Measurements from ENCODE around the gene GPR62. TPM values are rescaled to one million over a fixed set of nuclear protein-coding genes. Genes with fewer than 3 reads are reported as not detected.

The GPR62 gene
- total and polyA plus RNA-seq, 2 donors (not counting 3 experiments of a cell fraction or from before 2014, with no cell fraction given), result 0.04 to 0.15 TPM

GRCh38 chr3:51957520-51958205 is 2.5 kb downstream of the GPR62 start:
- no TSS peak for BruUV-seq (replicated peaks)
- no peak for FAIRE-seq
- Histone ChIP-seq H3K9me1 (replicated peaks; ENCODE audit: control insufficient read depth, extremely low read depth, insufficient read depth, low read length) (no peaks in the 10 kb centered on the region), H3K4me1 (ENCODE audit: control insufficient read depth, extremely low read depth, insufficient read depth, low read length) (no peaks in the 10 kb centered on the region), H3K27me3 (ENCODE audit: control insufficient read depth in 2 of 2, insufficient read depth in 2 of 2, low read length in 2 of 2) (peaks cover 7 to 13% of the 10 kb centered on the region in 2 experiments), H3K4me3 (replicated peaks in 1 of 3; ENCODE audit: insufficient read depth in 1 of 3, low read depth in 1 of 3, low read length in 3 of 3) (no peak overlapping the region), H3K9ac (replicated peaks; ENCODE audit: extremely low read depth, insufficient read depth, low read length) (no peak overlapping the region), H3K9me3 (replicated peaks; ENCODE audit: control insufficient read depth, insufficient read depth, low read length) (no peaks in the 10 kb centered on the region), H3K36me3 (ENCODE audit: control insufficient read depth in 2 of 2, extremely low read depth in 1 of 2, insufficient read depth in 2 of 2, low read length in 2 of 2) (peaks cover 0 to 2% of the 10 kb centered on the region in 2 experiments), H3K79me2 (ENCODE audit: control insufficient read depth, insufficient read depth, low read length) (no peaks in the 10 kb centered on the region), H3K4me2 (ENCODE audit: insufficient read depth, low read length) (no peak overlapping the region), H2AFZ (ENCODE audit: low read depth, low read length) (no peak overlapping the region), H3K27ac (ENCODE audit: insufficient read depth, low read depth, low read length) (no peak overlapping the region), H4K20me1 (replicated peaks; ENCODE audit: control insufficient read depth, extremely low read depth, insufficient read depth, low read length) (no peaks in the 10 kb centered on the region)
- ChIA-PET CTCF (interaction anchor here (0.6 to 2.1 kb wide), 5 partner anchors 10 to 17 kb away, joined by 3 to 14 read pairs (median 8); partner anchors contain the start of genes ABHD14A, ABHD14B, PARP3 and PCBP4), POLR2A (no interaction called here)
- dilution Hi-C loops (cut with MboI; ENCODE audit: extremely low pct_ligation_motif_present, low sequenced_read_pairs), result no loop called here
- TF ChIP-seq JUN (IDR thresholded peaks at IDR 0.05; ENCODE audit: borderline replicate concordance, insufficient read depth, insufficient read length, low read depth) (no peak), GATA2 (IDR thresholded peaks at IDR 0.05; ENCODE audit: insufficient read depth, insufficient read length, low read depth, low read length) (no peak), POLR2AphosphoS5 (IDR thresholded peaks at IDR 0.05; ENCODE audit: insufficient read depth, low read depth, low read length) (no peak), EZH2 (IDR thresholded peaks at IDR 0.05; ENCODE audit: borderline replicate concordance, low read depth, low read length, severe bottlenecking) (no peak), CTCF (IDR thresholded peaks at IDR 0.05; ENCODE audit: extremely low read depth in 1 of 2, insufficient read depth in 1 of 2, low read depth in 1 of 2, low read length in 2 of 2) (no peak), MAX (IDR thresholded peaks at IDR 0.05; ENCODE audit: insufficient read depth, insufficient read length) (no peak), MYC (IDR thresholded peaks at IDR 0.05; ENCODE audit: low read depth, low read length) (no peak), FOS (IDR thresholded peaks at IDR 0.05; ENCODE audit: borderline replicate concordance, insufficient read depth, low read length) (no peak), POLR2A (IDR thresholded peaks at IDR 0.05; ENCODE audit: low read depth, low read length) (no peak)
- no peak for DNase-seq (ENCODE audit: low read depth, low spot score)
- intact Hi-C loops (cut with micrococcal nuclease), result no loop called here

All from endothelial cell of umbilical vein (primary cell).